ENCODE measurements around the gene NEK7. TPM values are rescaled to one million over a fixed set of nuclear protein-coding genes. Genes with fewer than 3 reads are reported as not detected.

Gene NEK7
- total and polyA plus RNA-seq, 2 of the 8 experiments (the other 6 are each of a cell fraction or from before 2014, with no cell fraction given) = 5.1 to 10.0 TPM

DNA sequence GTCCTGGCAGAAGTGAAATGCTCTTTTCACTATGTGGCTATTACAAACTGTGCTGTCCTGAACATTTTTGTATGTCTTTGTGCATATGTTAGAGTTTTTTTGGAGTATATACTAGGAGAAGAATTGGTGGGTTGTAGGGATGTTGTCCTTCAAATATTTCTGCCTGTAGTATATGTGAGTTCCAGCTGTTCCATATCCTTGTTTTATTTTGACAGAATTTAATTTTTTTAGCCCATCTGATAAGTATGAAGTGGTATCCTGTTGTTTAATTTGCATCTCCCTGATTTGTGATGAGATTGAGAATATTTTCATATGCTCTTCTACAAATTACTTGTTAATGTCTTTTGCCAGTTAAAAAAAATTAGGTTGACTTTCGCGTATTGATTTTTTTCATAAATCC lies 34.3 kb downstream of the NEK7 start:
- FAIRE-seq (no peak), DNase-seq (ENCODE audit: low read depth in 1 of 2, low spot score in 2 of 2) (no peak)
- Histone ChIP-seq H3K23me2 (ENCODE audit: low read depth, low read length) (no peaks in the 10 kb centered on the region), H2BK12ac (ENCODE audit: low read depth, low read length) (no peak overlapping the region), H3K36me3 (ENCODE audit: control insufficient read depth in 2 of 4, insufficient read depth in 4 of 4, low read length in 3 of 4) (no peaks in the 10 kb centered on the region), H3K4ac (replicated peaks; ENCODE audit: insufficient read length, low read depth, low read length) (no peak overlapping the region), H3K23ac (ENCODE audit: insufficient read length) (no peak overlapping the region), H2BK120ac (replicated peaks; ENCODE audit: low read depth, low read length) (no peak overlapping the region), H3K9me3 (ENCODE audit: insufficient read depth in 2 of 2, low read depth in 1 of 2, low read length in 1 of 2) (no peaks in the 10 kb centered on the region), H4K5ac (ENCODE audit: insufficient read length, low read depth, low read length) (no peak overlapping the region), H3K79me2 (ENCODE audit: control insufficient read depth in 1 of 2, insufficient read depth in 2 of 2, low read length in 2 of 2) (peaks cover 0 to 25% of the 10 kb centered on the region in 2 experiments; a peak in 2 of 4 replicates), H2BK15ac (ENCODE audit: low read length) (no peak overlapping the region), H2AFZ (ENCODE audit: low read length) (no peak overlapping the region), H3K4me2 (ENCODE audit: insufficient read depth in 1 of 2, low read depth in 2 of 2, low read length in 2 of 2) (no peak overlapping the region), H2AK5ac (ENCODE audit: low read depth, low read length) (no peak overlapping the region), H3K27me3 (replicated peaks in 1 of 4; ENCODE audit: control insufficient read depth in 3 of 4, extremely low read depth in 1 of 4, insufficient read depth in 3 of 4, low read length in 3 of 4) (no peaks in the 10 kb centered on the region), H3K56ac (replicated peaks; ENCODE audit: insufficient read length, low read depth, low read length) (no peak overlapping the region), H4K20me1 (replicated peaks in 1 of 2; ENCODE audit: control insufficient read depth in 1 of 2, insufficient read depth in 2 of 2, low read length in 2 of 2) (no peaks in the 10 kb centered on the region), H2BK5ac (ENCODE audit: low read depth, low read length) (no peak overlapping the region), H4K91ac (replicated peaks; ENCODE audit: insufficient read length, low read length) (no peak overlapping the region), H3K27ac (ENCODE audit: low read depth, low read length) (no peak overlapping the region), H3K9ac (replicated peaks in 1 of 4; ENCODE audit: extremely low read depth in 1 of 4, low read depth in 3 of 4, low read length in 3 of 4) (no peak overlapping the region), H3K18ac (ENCODE audit: extremely low read depth, low read length) (no peak overlapping the region), H2BK20ac (ENCODE audit: low read length) (no peak overlapping the region), H3K4me3 (ENCODE audit: extremely low read depth in 1 of 4, insufficient read depth in 2 of 4, low read depth in 3 of 4, low read length in 4 of 4) (no peak overlapping the region), H3K4me1 (replicated peaks in 1 of 4; ENCODE audit: control insufficient read depth in 3 of 4, insufficient read depth in 4 of 4, low read length in 3 of 4) (no peaks in the 10 kb centered on the region), H4K8ac (ENCODE audit: extremely low read depth, insufficient read depth, low read length) (no peak overlapping the region), H3K14ac (ENCODE audit: insufficient read length) (no peak overlapping the region), H3K79me1 (ENCODE audit: low read depth, low read length) (0 out of 2 replicates have a peak, but pooled peaks cover 2% of the 10 kb centered on the region)
- ChIA-PET CTCF (ENCODE audit: partially characterized antibody) (no interaction called here), POLR2A (ENCODE audit: partially characterized antibody) (interaction anchor here (0.8 kb wide), 1 partner anchor 216 kb away, joined by 3 read pairs; no protein-coding TSS in a partner anchor)
- 86% methylated on average over 2 of the region's 2 CpGs; no CpG with 5 or more reads in 1 of the 2 experiments for WGBS, 2 experiments (ENCODE audit: extremely low coverage in 1 of 2, insufficient coverage in 1 of 2, insufficient read length in 1 of 2, insufficient replicate concordance in 2 of 2, low coverage in 1 of 2, low lambda C conversion rate in 2 of 2, missing lambda C conversion rate in 1 of 2)
- no peak for TF ChIP-seq RAD21 (IDR thresholded peaks at IDR 0.05 in 1 of 2, conservative IDR thresholded peaks at IDR 0.05 in 1 of 2; ENCODE audit: low read depth in 2 of 2, low read length in 2 of 2)
- no peak for TF ChIP-seq GABPA (IDR thresholded peaks at IDR 0.05; ENCODE audit: borderline replicate concordance, insufficient read depth, low read length)
- TF ChIP-seq SIN3A (conservative IDR thresholded peaks at IDR 0.05 in 1 of 2, IDR thresholded peaks at IDR 0.05 in 1 of 2; ENCODE audit: low read depth in 1 of 2, low read length in 2 of 2) = no peak
- TF ChIP-seq SIRT6 (IDR thresholded peaks at IDR 0.05; ENCODE audit: low read length) = no peak
- TF ChIP-seq YY1 (IDR thresholded peaks at IDR 0.05; ENCODE audit: low read depth, low read length) = no peak
- no peak for TF ChIP-seq CREB1 (IDR thresholded peaks at IDR 0.05)
- TF ChIP-seq SIX5 (IDR thresholded peaks at IDR 0.05; ENCODE audit: low read depth, low read length) = no peak
- TF ChIP-seq ZNF274 (IDR thresholded peaks at IDR 0.05; ENCODE audit: borderline replicate concordance, extremely low read depth, low read length) = no peak
- TF ChIP-seq POLR2AphosphoS5 (IDR thresholded peaks at IDR 0.05; ENCODE audit: low read depth, low read length) = no peak
- TF ChIP-seq ASH2L (IDR thresholded peaks at IDR 0.05; ENCODE audit: low read length) = no peak
- TF ChIP-seq RNF2 (IDR thresholded peaks at IDR 0.05; ENCODE audit: borderline replicate concordance, low read depth, low read length, missing control alignments, poor library complexity, severe bottlenecking) = no peak
- TF ChIP-seq CBX5 (IDR thresholded peaks at IDR 0.05; ENCODE audit: low read depth, low read length) = no peak
- TF ChIP-seq TAF1 (IDR thresholded peaks at IDR 0.05; ENCODE audit: low read depth, low read length) = no peak
- TF ChIP-seq SP4 (IDR thresholded peaks at IDR 0.05; ENCODE audit: low read length) = no peak
- TF ChIP-seq GTF2F1 (IDR thresholded peaks at IDR 0.05; ENCODE audit: borderline replicate concordance, low read depth, low read length) = no peak

Measured in H1 (cell line).